Liver (tissue), 3 donors: ENCODE measurements around the gene ADCY9.
"Not testable (repeated sequence)": the region's sequence is repeated elsewhere in the genome, so short reads cannot be mapped to it uniquely, and the experiment has no call there.

ENCODE experiments used
- CTCF ChIP-seq: fragments of 150-350 bp; IDR thresholded peaks from 2 replicates; pipeline ENCODE4 v1.5.1; 2017; ENCODE audit warnings: improper control_type of control experiment, low read depth, low read length; ENCODE audit not compliant: missing input control
- EGR1 ChIP-seq, 2 donors: IDR thresholded peaks; 2 replicates each; pipeline ENCODE4 v1.6.1; 2016 to 2018; ENCODE audit warnings: antibody characterized with exemption in 2 of 2, low read depth in 2 of 2
- GABPA ChIP-seq, 2 donors: IDR thresholded peaks in 1 of 2; conservative IDR thresholded peaks in 1 of 2; 2 replicates each; pipeline ENCODE4 v1.6.1; 2016; ENCODE audit warnings: antibody characterized with exemption in 2 of 2, mild to moderate bottlenecking in 1 of 2, moderate library complexity in 1 of 2
- HNF4A ChIP-seq, 2 donors: conservative IDR thresholded peaks; 2 replicates each; pipeline ENCODE4 v1.6.1; 2016; ENCODE audit warnings: antibody characterized with exemption in 2 of 2, mild to moderate bottlenecking in 2 of 2
- HNF4G ChIP-seq: IDR thresholded peaks from 2 replicates; pipeline ENCODE4 v1.6.1; 2016; ENCODE audit warnings: antibody characterized with exemption
- JUND ChIP-seq, 2 donors: IDR thresholded peaks; 2 replicates each; pipeline ENCODE4 v1.6.1; 2016; ENCODE audit warnings: antibody characterized with exemption in 2 of 2
- NR2F2 ChIP-seq: IDR thresholded peaks from 2 replicates; pipeline ENCODE4 v1.6.1; 2016; ENCODE audit warnings: antibody characterized with exemption
- RAD21 ChIP-seq, 2 donors: IDR thresholded peaks; 2 replicates each; pipeline ENCODE4 v1.6.1; 2016; ENCODE audit warnings: antibody characterized with exemption in 2 of 2, mild to moderate bottlenecking in 2 of 2
- REST ChIP-seq: IDR thresholded peaks from 2 replicates; pipeline ENCODE4 v1.6.1; 2016; ENCODE audit warnings: antibody characterized with exemption, mild to moderate bottlenecking
- TAF1 ChIP-seq: conservative IDR thresholded peaks from 2 replicates; pipeline ENCODE4 v1.6.1; 2016; ENCODE audit warnings: antibody characterized with exemption, mild to moderate bottlenecking
- ZBTB33 ChIP-seq: IDR thresholded peaks from 2 replicates; pipeline ENCODE4 v1.6.1; 2016; ENCODE audit warnings: antibody characterized with exemption
- TF ChIP-seq, protein P1 (sequence below): IDR thresholded peaks from 2 replicates; pipeline ENCODE4 v1.6.1; 2016; ENCODE audit warnings: antibody characterized with exemption
- TF ChIP-seq, protein P2 (sequence below): IDR thresholded peaks from 2 replicates; pipeline ENCODE4 v1.6.1; 2016; ENCODE audit warnings: antibody characterized with exemption
- donor health status: healthy.
- donor health status: healthy.

DNA sequence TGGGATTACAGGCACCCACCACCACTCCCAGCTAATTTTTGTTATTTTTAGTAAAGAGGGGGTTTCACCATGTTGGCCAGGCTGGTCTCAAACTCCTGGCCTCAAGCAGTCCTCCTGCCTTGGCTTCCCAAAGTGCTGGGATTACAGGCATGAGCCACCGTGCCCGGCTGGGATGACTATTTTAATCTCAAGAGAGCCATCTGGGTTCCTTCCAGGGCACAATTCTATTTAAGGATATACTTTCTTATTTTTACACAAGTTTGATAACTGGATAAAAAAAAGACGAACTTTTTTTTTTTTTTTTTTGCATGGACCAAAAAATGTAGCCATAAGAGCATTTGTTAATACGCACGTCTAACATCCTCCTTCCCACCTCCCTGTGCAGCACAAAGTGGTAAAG lies 164.9 kb downstream of the ADCY9 start:
- TF ChIP-seq REST; CTCF; JUND (IDR thresholded peaks at IDR 0.05); EGR1 (IDR thresholded peaks at IDR 0.05; ENCODE audit: low read depth in 2 of 2); ZBTB33; NR2F2; RAD21 (IDR thresholded peaks at IDR 0.05); TAF1; HNF4A (conservative IDR thresholded peaks at IDR 0.05); GABPA (IDR thresholded peaks at IDR 0.05 in 1 of 2, conservative IDR thresholded peaks at IDR 0.05 in 1 of 2); HNF4G: not testable (repeated sequence)
- TF ChIP-seq, protein P1, sequence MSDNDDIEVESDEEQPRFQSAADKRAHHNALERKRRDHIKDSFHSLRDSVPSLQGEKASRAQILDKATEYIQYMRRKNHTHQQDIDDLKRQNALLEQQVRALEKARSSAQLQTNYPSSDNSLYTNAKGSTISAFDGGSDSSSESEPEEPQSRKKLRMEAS = not testable (repeated sequence)
- TF ChIP-seq, protein P2, sequence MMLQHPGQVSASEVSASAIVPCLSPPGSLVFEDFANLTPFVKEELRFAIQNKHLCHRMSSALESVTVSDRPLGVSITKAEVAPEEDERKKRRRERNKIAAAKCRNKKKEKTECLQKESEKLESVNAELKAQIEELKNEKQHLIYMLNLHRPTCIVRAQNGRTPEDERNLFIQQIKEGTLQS = not testable (repeated sequence)
